SHP77 (cell line): ENCODE measurements around the gene PRKCA.
"Not testable (repeated sequence)": the region's sequence is repeated elsewhere in the genome, so short reads cannot be mapped to it uniquely, and the experiment has no call there.

Experiments used
- DNase-seq, 2 experiments: peaks; one replicate each; lab custom pipeline; 2025; lab: John Stamatoyannopoulos, UW

PRKCA gene

DNA sequence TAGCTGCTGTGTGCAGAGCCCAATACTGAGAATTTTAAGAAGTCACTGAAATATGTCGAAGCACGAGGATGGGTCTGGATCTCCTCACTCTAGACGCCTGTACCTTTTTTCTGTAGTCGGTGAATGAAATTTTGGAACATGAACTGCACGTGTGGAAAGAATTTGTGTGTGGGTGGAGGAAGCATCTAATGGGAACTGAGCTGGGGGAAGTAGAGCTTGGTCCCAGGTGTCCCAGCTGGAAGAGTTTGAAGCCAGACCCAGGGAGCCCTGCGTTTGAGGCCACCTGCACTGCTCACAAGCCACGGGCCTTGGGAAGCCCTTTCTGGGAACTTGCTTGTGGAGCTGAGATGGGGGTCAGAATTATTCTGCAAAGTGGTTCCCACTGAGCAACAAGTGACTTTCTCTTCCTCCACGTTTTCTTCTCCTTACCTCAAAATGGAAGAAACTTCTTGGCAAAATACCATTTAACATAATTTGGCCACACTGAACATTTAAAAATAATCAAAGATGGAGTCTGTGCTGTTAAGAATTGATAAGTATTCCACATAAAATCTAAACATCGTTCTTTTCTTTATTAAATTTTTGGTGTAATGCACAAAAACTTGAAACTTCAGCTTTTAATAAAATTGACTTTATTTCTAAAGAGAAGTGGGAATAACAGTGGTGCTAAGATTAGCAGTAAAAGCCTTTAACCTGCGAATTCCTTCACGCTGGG is 163.8 kb downstream of the PRKCA start:
- no peak for DNase-seq

- no peak for DNase-seq
These were observed 164.5 kb downstream of the PRKCA start for GRCh38 chr17:66466840-66467367.

- DNase-seq, result no peak
These were observed 165.4 kb downstream of the PRKCA start for GRCh38 chr17:66467766-66468165.

GRCh38 chr17:66468241-66469087 is 166.1 kb downstream of the PRKCA start:
- DNase-seq, result no peak

GRCh38 chr17:66469088-66469442 is 166.7 kb downstream of the PRKCA start:
- no peak for DNase-seq

- no peak for DNase-seq
These were observed 167.0 kb downstream of the PRKCA start for GRCh38 chr17:66469461-66469860.

- no peak for DNase-seq
These were observed 167.5 kb downstream of the PRKCA start for GRCh38 chr17:66469890-66470289.

DNA sequence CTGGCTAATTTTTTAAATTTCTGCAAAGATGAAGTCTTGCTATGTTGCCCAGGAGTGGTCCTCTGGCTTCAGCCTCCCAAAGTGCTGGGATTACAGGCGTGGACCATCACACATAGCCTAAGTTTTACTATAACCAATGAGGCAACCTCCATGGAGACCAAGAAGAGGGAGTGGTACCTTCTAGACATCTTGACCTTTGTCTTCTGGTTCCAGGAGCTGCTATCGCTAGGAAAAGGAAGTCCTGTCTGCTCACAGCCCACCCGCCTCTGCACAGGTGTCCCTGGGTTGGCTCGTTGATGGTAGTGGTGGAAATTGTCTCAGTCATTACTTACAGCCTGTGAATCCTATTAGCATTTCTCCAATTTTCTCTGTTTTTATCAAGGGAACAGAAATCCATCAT is 169.7 kb downstream of the PRKCA start:
- no peak for DNase-seq

- DNase-seq, result no peak
These were observed 171.8 kb downstream of the PRKCA start for GRCh38 chr17:66474258-66474657.

DNA sequence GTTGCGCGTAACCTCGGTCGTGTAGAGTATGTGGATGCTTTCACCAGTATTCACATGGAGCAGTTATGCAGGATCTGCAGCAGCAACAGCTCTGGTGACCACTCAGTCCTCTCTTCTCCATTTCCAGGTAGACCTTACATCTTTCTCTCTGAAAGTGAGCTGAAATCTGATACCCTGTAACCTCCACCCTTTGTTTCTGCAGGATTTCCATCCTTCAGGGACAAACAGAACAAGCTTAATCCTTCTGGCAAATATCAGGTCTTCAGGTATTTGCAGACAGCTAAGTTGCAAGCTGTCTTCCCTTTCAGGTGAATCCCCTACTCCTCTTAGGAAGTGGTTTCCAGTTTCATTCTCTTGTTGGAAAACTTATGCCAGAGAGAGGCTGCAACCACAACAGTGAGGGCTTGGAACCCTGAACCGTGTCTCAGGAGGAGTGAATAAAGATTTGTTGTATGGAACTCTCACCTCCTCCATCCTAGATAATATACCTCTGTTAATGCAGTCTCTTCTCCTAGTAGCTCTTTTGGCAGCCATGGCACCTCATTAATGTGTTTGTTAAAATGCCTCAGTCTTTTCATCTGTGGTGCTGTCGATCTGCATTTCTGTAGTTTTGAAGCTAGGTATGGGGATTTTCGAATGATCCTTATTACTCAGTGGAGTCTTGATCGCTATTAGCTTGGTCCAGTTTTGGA is 172.5 kb downstream of the PRKCA start:
- no peak for DNase-seq

DNA sequence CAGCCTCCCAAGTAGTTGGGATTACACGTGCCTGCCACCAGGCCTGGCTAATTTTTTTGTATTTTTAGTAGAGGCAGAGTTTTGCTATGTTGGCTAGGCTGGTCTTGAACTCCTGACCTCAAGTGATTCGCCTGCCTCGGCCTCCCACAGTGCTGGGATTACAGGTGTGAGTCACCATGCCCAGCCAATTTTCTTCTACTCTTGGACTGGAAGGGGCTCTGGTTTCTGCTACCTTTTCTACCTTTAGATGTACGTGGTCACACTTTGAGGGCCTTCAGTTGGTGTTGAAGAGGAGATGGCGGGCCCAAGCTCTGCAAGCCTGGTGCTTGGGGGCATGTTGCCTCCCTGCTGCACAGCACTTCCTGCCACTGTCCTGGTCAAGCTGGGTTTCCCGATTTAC is 173.6 kb downstream of the PRKCA start:
- no peak for DNase-seq

GRCh38 chr17:66477615-66478283 is 175.3 kb downstream of the PRKCA start:
- no peak for DNase-seq

DNA sequence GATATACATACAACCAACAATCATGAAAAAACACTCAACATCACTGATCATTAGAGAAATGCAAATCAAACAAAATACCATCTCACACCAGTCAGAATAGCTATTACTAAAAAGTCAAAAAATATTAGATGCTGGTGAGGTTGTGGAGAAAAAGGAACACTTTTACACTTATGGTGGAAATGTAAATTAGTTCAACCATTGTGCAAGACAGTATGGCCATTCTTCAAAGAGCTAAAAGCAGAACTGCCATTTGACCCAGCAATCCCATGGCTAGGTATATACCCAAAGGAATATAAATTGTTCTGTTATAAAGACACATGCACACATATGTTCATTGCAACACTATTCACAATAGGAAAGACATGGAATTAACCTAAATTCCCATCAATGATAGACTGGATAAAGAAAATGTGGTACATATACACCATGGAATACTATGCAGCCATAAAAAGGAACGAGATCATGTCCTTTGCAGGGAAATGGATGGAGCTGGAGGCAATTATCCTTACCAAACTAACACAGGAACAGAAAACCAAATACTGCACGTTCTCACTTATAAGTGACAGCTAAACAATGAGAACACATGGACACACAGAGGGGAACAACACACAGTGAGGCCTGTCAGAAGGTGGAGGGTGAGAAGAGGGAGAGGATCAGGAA is 176.9 kb downstream of the PRKCA start:
- not testable (repeated sequence) for DNase-seq

- no peak for DNase-seq
These were observed 177.8 kb downstream of the PRKCA start for GRCh38 chr17:66480243-66480642.

DNA sequence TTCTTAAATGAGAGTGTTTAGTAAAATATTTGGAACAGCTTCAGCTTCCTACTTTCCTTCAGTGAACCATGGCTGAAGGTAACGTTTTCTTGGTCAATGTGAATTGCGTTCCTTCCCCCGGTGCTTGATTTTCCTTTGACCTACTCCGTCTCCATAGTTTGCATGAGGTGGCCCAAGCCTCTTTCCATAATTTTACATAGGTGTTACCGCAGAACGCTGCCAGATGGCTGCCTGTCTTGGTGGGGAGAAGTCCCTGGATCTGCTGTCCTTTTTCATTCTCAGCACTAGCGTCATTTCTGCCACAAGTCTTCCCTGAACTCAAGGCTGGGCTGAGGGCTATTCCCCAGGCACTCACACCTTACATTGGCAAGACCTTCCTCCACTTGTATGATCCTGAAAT is 178.4 kb downstream of the PRKCA start:
- DNase-seq, result no peak

- DNase-seq, result no peak
These were observed 178.9 kb downstream of the PRKCA start for GRCh38 chr17:66481271-66481670.

GRCh38 chr17:66483906-66484305 is 181.5 kb downstream of the PRKCA start:
- DNase-seq, result no peak

DNA sequence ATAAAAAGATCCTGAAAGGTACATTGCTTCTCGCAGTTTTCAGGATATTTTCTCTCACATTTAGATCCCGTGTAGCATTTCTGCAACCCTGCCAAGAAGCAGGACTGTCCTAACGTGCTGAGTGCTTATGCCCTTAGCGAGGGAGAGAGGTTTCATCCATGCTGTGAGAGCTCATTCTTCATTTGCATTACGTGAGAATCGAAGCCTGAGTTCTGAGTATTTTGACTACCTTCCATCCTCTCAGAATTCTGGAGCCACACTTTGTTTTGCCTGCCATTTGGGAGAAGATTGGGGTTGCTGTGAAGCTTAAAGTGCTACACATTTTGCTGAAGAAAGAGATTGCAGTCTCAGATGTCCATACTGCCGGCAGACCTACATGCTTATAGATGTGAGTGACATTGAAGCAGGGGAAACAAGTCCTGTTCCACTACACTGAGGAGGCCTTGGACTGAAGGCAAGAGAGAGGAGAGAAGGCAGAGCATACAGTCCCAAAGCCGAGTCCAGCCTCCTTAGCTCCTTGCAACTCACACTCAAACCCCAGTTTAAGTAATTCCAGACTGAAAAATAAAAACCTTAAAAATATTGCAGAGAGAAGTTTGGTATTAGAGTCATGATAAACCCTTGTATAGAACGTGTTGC is 183.0 kb downstream of the PRKCA start:
- DNase-seq, result no peak

DNA sequence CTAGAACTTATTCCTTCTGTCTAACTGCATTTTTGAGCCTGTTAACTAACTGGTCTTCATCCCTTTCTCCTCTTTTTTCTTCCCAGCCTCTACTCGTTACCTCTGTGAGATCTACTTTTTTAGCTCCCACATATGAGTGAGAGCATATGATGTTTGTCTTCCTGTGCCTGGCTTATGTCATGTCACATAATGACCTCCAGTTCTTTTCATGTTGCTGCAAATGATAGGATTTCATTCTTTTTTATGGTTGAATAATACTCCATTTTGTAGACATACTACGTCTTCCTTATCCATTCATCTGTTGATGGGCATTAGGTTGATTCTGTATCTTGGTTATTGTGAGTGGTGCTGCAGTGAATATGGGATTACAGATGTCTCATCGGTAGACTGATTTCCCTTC is 184.7 kb downstream of the PRKCA start:
- DNase-seq, result no peak

- no peak for DNase-seq
These were observed 185.6 kb downstream of the PRKCA start for GRCh38 chr17:66487981-66488468.

DNA sequence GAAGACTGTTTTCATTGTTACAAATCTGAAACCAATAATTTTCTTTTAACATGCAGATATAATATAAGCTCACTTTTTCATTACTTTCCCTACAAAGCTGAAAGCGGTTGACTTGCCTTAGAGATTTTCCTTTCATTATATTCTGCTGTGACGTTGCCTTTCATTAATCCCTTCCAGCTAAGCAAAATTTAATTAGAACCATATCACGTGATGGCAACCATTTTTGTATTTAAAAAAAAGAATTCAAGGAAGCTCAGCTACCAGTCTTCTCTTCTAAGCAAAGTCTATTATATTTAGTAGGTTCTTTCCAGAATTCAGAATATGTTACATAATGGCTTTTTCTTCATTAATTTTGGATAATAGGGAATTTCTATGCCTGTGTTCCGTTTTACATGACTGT is 186.5 kb downstream of the PRKCA start:
- DNase-seq, result no peak
